Keratinocyte (primary cell): Measurements from ENCODE around the gene ASAP3.

Experiments
- EZH2 ChIP-seq: IDR thresholded peaks from one replicate; pipeline ENCODE4 v1.6.1; 2012; ENCODE audit warnings: inconsistent platforms, mild to moderate bottlenecking, low read length, moderate library complexity
- TF ChIP-seq, protein P1 (sequence below), 3 experiments: IDR thresholded peaks in 1 of 3; conservative IDR thresholded peaks in 1 of 3; optimal IDR thresholded peaks in 1 of 3; 2 replicates in 2 of 3; 3 replicates in 1 of 3; pipeline versions ENCODE3 to v1.5.1; 2011; ENCODE audit warnings: low read length in 3 of 3, mild to moderate bottlenecking in 3 of 3, moderate library complexity in 2 of 3, control low read depth in 1 of 3, inconsistent platforms in 1 of 3; ENCODE audit not compliant: insufficient read depth in 2 of 3; ENCODE audit errors: extremely low read depth in 1 of 3

DNA sequence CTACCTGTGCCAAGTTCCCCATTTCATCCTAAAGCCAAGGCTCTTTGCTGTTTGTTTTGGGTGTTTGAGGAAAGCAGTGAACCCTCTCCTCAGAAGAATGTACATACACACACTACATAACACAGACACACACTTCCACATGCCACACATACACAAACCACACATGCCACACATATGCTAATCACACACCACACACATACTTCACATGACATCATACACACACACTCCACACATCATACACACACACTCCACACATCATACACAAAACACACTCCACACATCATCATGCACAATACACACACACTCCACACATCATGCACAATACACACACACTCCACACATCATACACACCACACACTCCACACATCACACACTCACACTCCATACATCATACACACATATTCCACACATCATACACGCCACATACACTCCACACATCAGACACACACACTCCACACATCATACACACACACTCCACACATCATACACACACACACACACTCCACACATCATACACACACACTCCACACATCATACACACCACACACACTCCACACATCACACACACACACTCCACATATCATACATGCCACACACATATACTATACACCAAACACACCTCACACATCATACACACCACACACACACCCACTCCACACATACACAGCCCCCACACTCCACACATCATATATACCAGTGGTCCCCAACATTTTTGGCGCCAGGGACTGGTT, 91.7 kb downstream of the ASAP3 start:
- no peak for TF ChIP-seq EZH2
- TF ChIP-seq, protein P1, sequence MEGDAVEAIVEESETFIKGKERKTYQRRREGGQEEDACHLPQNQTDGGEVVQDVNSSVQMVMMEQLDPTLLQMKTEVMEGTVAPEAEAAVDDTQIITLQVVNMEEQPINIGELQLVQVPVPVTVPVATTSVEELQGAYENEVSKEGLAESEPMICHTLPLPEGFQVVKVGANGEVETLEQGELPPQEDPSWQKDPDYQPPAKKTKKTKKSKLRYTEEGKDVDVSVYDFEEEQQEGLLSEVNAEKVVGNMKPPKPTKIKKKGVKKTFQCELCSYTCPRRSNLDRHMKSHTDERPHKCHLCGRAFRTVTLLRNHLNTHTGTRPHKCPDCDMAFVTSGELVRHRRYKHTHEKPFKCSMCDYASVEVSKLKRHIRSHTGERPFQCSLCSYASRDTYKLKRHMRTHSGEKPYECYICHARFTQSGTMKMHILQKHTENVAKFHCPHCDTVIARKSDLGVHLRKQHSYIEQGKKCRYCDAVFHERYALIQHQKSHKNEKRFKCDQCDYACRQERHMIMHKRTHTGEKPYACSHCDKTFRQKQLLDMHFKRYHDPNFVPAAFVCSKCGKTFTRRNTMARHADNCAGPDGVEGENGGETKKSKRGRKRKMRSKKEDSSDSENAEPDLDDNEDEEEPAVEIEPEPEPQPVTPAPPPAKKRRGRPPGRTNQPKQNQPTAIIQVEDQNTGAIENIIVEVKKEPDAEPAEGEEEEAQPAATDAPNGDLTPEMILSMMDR (optimal IDR thresholded peaks at IDR 0.05 in 1 of 3, IDR thresholded peaks at IDR 0.05 in 1 of 3, conservative IDR thresholded peaks at IDR 0.05 in 1 of 3; ENCODE audit: extremely low read depth in 1 of 3, insufficient read depth in 2 of 3, low read length in 3 of 3): no peak
